NCI-H1092 treated with DMSO at 0.1 percent for 48 hours (cell line): ENCODE data around the gene TRNAU1AP.
"Not testable (repeated sequence)": the region's sequence is repeated elsewhere in the genome, so short reads cannot be mapped to it uniquely, and the experiment has no call there.

Experiments
- DNase-seq: peaks from one replicate; lab custom pipeline; 2025; lab: John Stamatoyannopoulos, UW

TRNAU1AP gene

GRCh38 chr1:28552758-28553663 is at the start of gene TRNAU1AP:
Gene TRNAU1AP (plus strand): TSS chr1:28553085. CDS start chr1:28553111, 26 bp downstream.
- peak; percentile 97 for DNase-seq

GRCh38 chr1:28503117-28503516 is 49.8 kb upstream of the TRNAU1AP start:
- DNase-seq: no peak

- peak; percentile 99 for DNase-seq
These were observed 47.3 kb upstream of the TRNAU1AP start, which contains the start of gene RCC1 for GRCh38 chr1:28505406-28506187. Gene RCC1 (plus strand): TSS chr1:28506043. CDS start chr1:28529867, 23,824 bp downstream.

- DNase-seq: no peak
These were observed 46.0 kb upstream of the TRNAU1AP start for GRCh38 chr1:28506907-28507246.

- no peak for DNase-seq
These were observed 45.6 kb upstream of the TRNAU1AP start for GRCh38 chr1:28507247-28507645.

GRCh38 chr1:28507646-28508434 is 45.0 kb upstream of the TRNAU1AP start:
- no peak for DNase-seq

- no peak for DNase-seq
These were observed 44.5 kb upstream of the TRNAU1AP start for GRCh38 chr1:28508435-28508754.

- DNase-seq: no peak
These were observed 43.1 kb upstream of the TRNAU1AP start for GRCh38 chr1:28509705-28510272.

- DNase-seq: no peak
These were observed 42.5 kb upstream of the TRNAU1AP start for GRCh38 chr1:28510273-28510969.

- no peak for DNase-seq
These were observed 41.9 kb upstream of the TRNAU1AP start for GRCh38 chr1:28510970-28511440.

- no peak for DNase-seq
These were observed 40.8 kb upstream of the TRNAU1AP start for GRCh38 chr1:28512058-28512611.

- not testable (repeated sequence) for DNase-seq
These were observed 38.4 kb upstream of the TRNAU1AP start for GRCh38 chr1:28514445-28514933.

GRCh38 chr1:28516518-28516956 is 36.3 kb upstream of the TRNAU1AP start:
- DNase-seq: no peak

GRCh38 chr1:28517649-28517999 is 35.3 kb upstream of the TRNAU1AP start:
- DNase-seq: peak; percentile 61

- peak; percentile 91 for DNase-seq
These were observed 34.7 kb upstream of the TRNAU1AP start for GRCh38 chr1:28518000-28518744.

GRCh38 chr1:28518745-28519341 is 34.0 kb upstream of the TRNAU1AP start:
- DNase-seq: peak; percentile 51

GRCh38 chr1:28519946-28520725 is 32.7 kb upstream of the TRNAU1AP start:
- no peak for DNase-seq

- not testable (repeated sequence) for DNase-seq
These were observed 32.1 kb upstream of the TRNAU1AP start for GRCh38 chr1:28520796-28521195.
